Lung (tissue), 12 donors: ENCODE results near the gene ZBTB8A. TPM values are rescaled to one million over a fixed set of nuclear protein-coding genes. Genes with fewer than 3 reads are reported as not detected.
A peak's percentile ranks its signal among the peaks of the same experiment; 100 is the strongest.

Source experiments
- ATAC-seq: fragments of 200-7000 bp; cut with Tn5 transposase; one replicate; pipeline ENCODE4 v1.9.1; 2020; ENCODE audit warnings: moderate number of reproducible peaks; ENCODE audit not compliant: insufficient read depth, low FRiP score
- DNase-seq, 3 donors: peaks; one replicate each; pipeline ENCODE4 v3.0.0-alpha.2; 2013 to 2017
- H3K27ac ChIP-seq, 2 donors: one replicate each; pipeline ENCODE4 v1.5.1; 2013; ENCODE audit warnings: mild to moderate bottlenecking in 2 of 2, moderate library complexity in 2 of 2, control low read depth in 1 of 2, inconsistent platforms in 1 of 2, low read depth in 1 of 2, low read length in 1 of 2
- H3K27me3 ChIP-seq, 3 donors: one replicate each; pipeline ENCODE4 v1.5.1; 2013; ENCODE audit warnings: low read length in 2 of 3; ENCODE audit not compliant: control insufficient read depth in 3 of 3, insufficient read depth in 3 of 3
- H3K36me3 ChIP-seq, 4 donors: one replicate each; pipeline ENCODE4 v1.5.1; 2013; ENCODE audit warnings: low read length in 4 of 4, mild to moderate bottlenecking in 1 of 4, moderate library complexity in 1 of 4; ENCODE audit not compliant: control insufficient read depth in 4 of 4, insufficient read depth in 4 of 4
- H3K4me1 ChIP-seq, 5 donors: one replicate each; pipeline ENCODE4 v1.5.1; 2013; ENCODE audit warnings: low read length in 5 of 5, mild to moderate bottlenecking in 2 of 5, moderate library complexity in 1 of 5; ENCODE audit not compliant: control insufficient read depth in 5 of 5, insufficient read depth in 5 of 5
- H3K4me3 ChIP-seq: one replicate; pipeline ENCODE4 v1.5.1; 2013; ENCODE audit warnings: mild to moderate bottlenecking, control low read depth, moderate library complexity
- H3K9ac ChIP-seq, 2 donors: one replicate each; pipeline ENCODE4 v1.5.1; 2013; ENCODE audit warnings: low read length in 2 of 2, control low read depth in 1 of 2; ENCODE audit not compliant: insufficient read depth in 1 of 2
- H3K9me3 ChIP-seq, 4 donors: one replicate each; pipeline ENCODE4 v1.5.1; 2013; ENCODE audit warnings: low read length in 3 of 4, mild to moderate bottlenecking in 1 of 4, moderate library complexity in 1 of 4; ENCODE audit not compliant: control insufficient read depth in 4 of 4, insufficient read depth in 3 of 4
- WGBS, 2 donors: extraction: QIAGEN DNeasy Blood & Tissue Kit; methylation state at CpG; one replicate each; pipeline ENCODE4 v1.1.7; 2013; 5-methylcytosine and 5-hydroxymethylcytosine counted together
- polyA plus RNA-seq, 2 donors: library from polyadenylated mRNA; stranded (reverse); fragments of 200-250 nt; gene quantifications; one replicate each; pipeline ENCODE4 v1.2.1, GENCODE V29; 2013
- total RNA-seq, 2 donors: library from RNA; depleted of rRNA in 1 of 2; stranded (reverse); fragments of >200 nt in 1 of 2; gene quantifications; one replicate each; pipeline ENCODE4 v1.2.1, GENCODE V29; 2014 to 2021
- TF ChIP-seq, protein P1 (sequence below): IDR thresholded peaks from 2 replicates; pipeline ENCODE4 v1.5.1; 2012; ENCODE audit warnings: mild to moderate bottlenecking; ENCODE audit errors: control extremely low read depth, extremely low read depth
- donor health status: control.
- donor health status: control.
- donor health status: Bipolar disorder and iron deficiency.
- donor health status: healthy.
- donor health status: DM: yes; HTN: yes; CAD: no.

ZBTB8A gene
- total and polyA plus RNA-seq, 4 donors: 2.7 to 13.9 (median 5.6) TPM

- H3K9ac ChIP-seq: peak overlapping the region in 1 of 2 donors; percentile 9
- H3K9me3 ChIP-seq: no peaks in the 10 kb centered on the region
- no peaks in the 10 kb centered on the region for H3K27me3 ChIP-seq
- no peak overlapping the region for H3K4me3 ChIP-seq
- TF ChIP-seq, protein P1, sequence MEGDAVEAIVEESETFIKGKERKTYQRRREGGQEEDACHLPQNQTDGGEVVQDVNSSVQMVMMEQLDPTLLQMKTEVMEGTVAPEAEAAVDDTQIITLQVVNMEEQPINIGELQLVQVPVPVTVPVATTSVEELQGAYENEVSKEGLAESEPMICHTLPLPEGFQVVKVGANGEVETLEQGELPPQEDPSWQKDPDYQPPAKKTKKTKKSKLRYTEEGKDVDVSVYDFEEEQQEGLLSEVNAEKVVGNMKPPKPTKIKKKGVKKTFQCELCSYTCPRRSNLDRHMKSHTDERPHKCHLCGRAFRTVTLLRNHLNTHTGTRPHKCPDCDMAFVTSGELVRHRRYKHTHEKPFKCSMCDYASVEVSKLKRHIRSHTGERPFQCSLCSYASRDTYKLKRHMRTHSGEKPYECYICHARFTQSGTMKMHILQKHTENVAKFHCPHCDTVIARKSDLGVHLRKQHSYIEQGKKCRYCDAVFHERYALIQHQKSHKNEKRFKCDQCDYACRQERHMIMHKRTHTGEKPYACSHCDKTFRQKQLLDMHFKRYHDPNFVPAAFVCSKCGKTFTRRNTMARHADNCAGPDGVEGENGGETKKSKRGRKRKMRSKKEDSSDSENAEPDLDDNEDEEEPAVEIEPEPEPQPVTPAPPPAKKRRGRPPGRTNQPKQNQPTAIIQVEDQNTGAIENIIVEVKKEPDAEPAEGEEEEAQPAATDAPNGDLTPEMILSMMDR: no peak
- 70 to 83% methylated on average over 1 of the region's 1 CpG for whole genome bisulfite sequencing, 2 donors
- ATAC-seq (no peak), DNase-seq (peak in 2 of 3 donors; percentile 30 to 37)
- H3K36me3 ChIP-seq: no peaks in the 10 kb centered on the region
- no peak overlapping the region for H3K27ac ChIP-seq
- peaks cover 0 to 7% (median 0%) of the 10 kb centered on the region in 5 donors for H3K4me1 ChIP-seq
These were observed 45.0 kb upstream of the ZBTB8A start for GRCh38 chr1:32494196-32494595.

DNA sequence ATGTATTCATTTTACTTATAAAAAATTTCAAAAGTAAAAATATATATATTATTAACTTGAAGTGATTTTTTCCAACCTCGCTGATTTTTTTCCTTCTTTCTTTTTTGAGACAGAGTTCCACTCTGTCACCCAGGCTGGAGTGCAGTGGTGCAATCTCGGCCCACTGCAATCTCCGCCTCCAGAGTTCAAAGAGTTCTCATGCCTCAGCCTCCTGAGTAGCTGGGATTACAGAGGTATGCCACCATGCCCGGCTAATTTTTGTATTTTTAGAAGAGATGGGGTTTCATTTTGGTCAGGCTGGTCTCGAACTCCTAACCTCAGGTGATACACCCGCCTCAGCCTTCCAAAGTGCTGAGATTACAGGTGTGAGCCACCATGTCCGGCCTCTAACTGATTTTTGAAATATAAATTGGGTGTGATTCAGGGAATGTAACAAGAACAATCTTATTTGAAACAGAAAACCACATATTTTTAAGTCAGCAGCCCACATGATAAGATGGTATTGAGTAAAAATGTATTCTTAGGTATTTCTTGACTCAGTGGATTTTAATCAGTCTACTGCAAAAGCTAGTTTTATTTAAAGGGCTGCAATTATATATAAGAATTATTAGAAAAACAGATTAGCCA, 44.4 kb upstream of the ZBTB8A start:
- Histone ChIP-seq H3K36me3 (no peaks in the 10 kb centered on the region), H3K27me3 (no peaks in the 10 kb centered on the region), H3K9ac (no peak overlapping the region), H3K9me3 (no peaks in the 10 kb centered on the region), H3K4me3 (no peak overlapping the region), H3K27ac (no peak overlapping the region), H3K4me1 (peaks cover 0 to 7% (median 0%) of the 10 kb centered on the region in 5 donors)
- DNase-seq: no peak
- ATAC-seq: no peak
- TF ChIP-seq, protein P1: no peak
- 85 to 88% methylated on average over 7 of the region's 7 CpGs for WGBS, 2 donors

- H3K36me3 ChIP-seq: no peaks in the 10 kb centered on the region
- ATAC-seq (no peak), DNase-seq (peak in 2 of 3 donors; percentile 56 to 70)
- TF ChIP-seq, protein P1: no peak
- H3K4me1 ChIP-seq: peaks cover 0 to 7% (median 0%) of the 10 kb centered on the region in 5 donors
- peak overlapping the region in 1 of 2 donors; percentile 43 for H3K27ac ChIP-seq
- peak overlapping the region in 1 of 2 donors; percentile 26 for H3K9ac ChIP-seq
- no peaks in the 10 kb centered on the region for H3K27me3 ChIP-seq
- H3K4me3 ChIP-seq: no peak overlapping the region
- H3K9me3 ChIP-seq: peaks cover 0 to 2% (median 0%) of the 10 kb centered on the region in 4 donors
- WGBS, 2 donors: 40 to 50% methylated on average over 5 of the region's 5 CpGs
These were observed 43.1 kb upstream of the ZBTB8A start for GRCh38 chr1:32496127-32496526.
